NCI-H345 treated with DMSO at 0.1 percent for 48 hours (cell line): ENCODE results near the gene AFDN.

Experiments used
- DNase-seq: peaks from one replicate; lab custom pipeline; 2025; ENCODE audit not compliant: unreplicated experiment; lab: John Stamatoyannopoulos, UW

Gene AFDN

GRCh38 chr6:167860550-167861226, 34.0 kb downstream of the AFDN start:
- DNase-seq: no peak

GRCh38 chr6:167861424-167861823, 34.7 kb downstream of the AFDN start:
- DNase-seq: no peak

- no peak for DNase-seq
These were observed 37.2 kb downstream of the AFDN start for GRCh38 chr6:167863897-167864296.

- no peak for DNase-seq
These were observed 39.9 kb downstream of the AFDN start for GRCh38 chr6:167866642-167867041.

GRCh38 chr6:167870321-167870720, 43.6 kb downstream of the AFDN start:
- DNase-seq: no peak

GRCh38 chr6:167872538-167873210, 46.0 kb downstream of the AFDN start:
- no peak for DNase-seq

- DNase-seq: no peak
These were observed 51.5 kb downstream of the AFDN start for GRCh38 chr6:167877994-167878779.

GRCh38 chr6:167879612-167880011, 52.9 kb downstream of the AFDN start:
- no peak for DNase-seq

- no peak for DNase-seq
These were observed 54.6 kb downstream of the AFDN start for GRCh38 chr6:167881327-167881726.

GRCh38 chr6:167882244-167882643, 55.5 kb downstream of the AFDN start:
- no peak for DNase-seq

GRCh38 chr6:167888098-167888497, 61.4 kb downstream of the AFDN start:
- DNase-seq: no peak

GRCh38 chr6:167892835-167893815, 66.4 kb downstream of the AFDN start:
- DNase-seq: no peak

GRCh38 chr6:167894965-167895364, 68.3 kb downstream of the AFDN start:
- no peak for DNase-seq

- DNase-seq: no peak
These were observed 69.9 kb downstream of the AFDN start for GRCh38 chr6:167896648-167897047.

GRCh38 chr6:167898673-167899311, 72.1 kb downstream of the AFDN start:
- peak; percentile 28 for DNase-seq

- no peak for DNase-seq
These were observed 78.1 kb downstream of the AFDN start for GRCh38 chr6:167904791-167905190.

GRCh38 chr6:167906899-167907298, 80.2 kb downstream of the AFDN start:
- no peak for DNase-seq

GRCh38 chr6:167907837-167908681, 81.3 kb downstream of the AFDN start:
- peak; percentile 9 for DNase-seq

- DNase-seq: no peak
These were observed 83.3 kb downstream of the AFDN start for GRCh38 chr6:167910007-167910406.
